22Rv1 (cell line): ENCODE measurements around the gene SRRD.

Experiments used
- CTCF ChIP-seq: fragments of 450-650 bp; IDR thresholded peaks from 2 replicates; pipeline ENCODE4 v1.5.1; 2017; ENCODE audit warnings: mild to moderate bottlenecking
- ZFX ChIP-seq: fragments of 450-650 bp; IDR thresholded peaks from 2 replicates; pipeline ENCODE4 v1.6.1; 2017; ENCODE audit warnings: antibody characterized with exemption, borderline replicate concordance

- no peak for TF ChIP-seq CTCF
- TF ChIP-seq ZFX = no peak
Measured at GRCh38 chr22:26476705-26477340, 6.9 kb upstream of the SRRD start.
